ENCODE data around the gene NUDT16L1. TPM values are rescaled to one million over a fixed set of nuclear protein-coding genes. Genes with fewer than 3 reads are reported as not detected.

The NUDT16L1 gene
- total RNA-seq, 6 donors from 2014 or later: 14.9 to 66.0 (median 34.1) TPM

DNA sequence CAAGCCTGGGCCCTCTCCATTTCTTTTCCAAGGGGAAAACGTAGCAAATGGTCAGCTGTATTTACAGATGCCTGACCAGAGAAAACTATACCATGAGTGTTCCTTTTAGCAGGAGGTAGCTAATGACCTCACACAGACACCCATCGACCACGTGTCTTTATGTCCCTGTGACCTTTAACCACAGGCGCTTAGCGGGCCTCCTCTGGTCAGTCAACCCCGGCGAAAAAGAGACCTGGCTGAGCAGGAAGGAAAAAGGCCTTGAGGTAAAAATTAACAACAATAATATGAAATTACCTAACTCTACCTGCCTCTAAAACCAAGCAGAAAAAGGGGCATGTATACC is 9.1 kb downstream of the NUDT16L1 start:
- 84 to 87% methylated on average over 7 of the region's 7 CpGs for WGBS, 2 donors
- Histone ChIP-seq H3K36me3 (peaks cover 8 to 93% (median 58%) of the 10 kb centered on the region in 4 donors), H3K27ac (no peak overlapping the region), H3K4me3 (no peak overlapping the region), H3K27me3 (no peaks in the 10 kb centered on the region), H3K9me3 (no peaks in the 10 kb centered on the region), H3K4me1 (no peaks in the 10 kb centered on the region)
- ATAC-seq (ENCODE audit: low FRiP score in 2 of 2): no peak
- no peak for DNase-seq
- TF ChIP-seq POLR2A (IDR thresholded peaks at IDR 0.05): no peak
- TF ChIP-seq, protein P1, sequence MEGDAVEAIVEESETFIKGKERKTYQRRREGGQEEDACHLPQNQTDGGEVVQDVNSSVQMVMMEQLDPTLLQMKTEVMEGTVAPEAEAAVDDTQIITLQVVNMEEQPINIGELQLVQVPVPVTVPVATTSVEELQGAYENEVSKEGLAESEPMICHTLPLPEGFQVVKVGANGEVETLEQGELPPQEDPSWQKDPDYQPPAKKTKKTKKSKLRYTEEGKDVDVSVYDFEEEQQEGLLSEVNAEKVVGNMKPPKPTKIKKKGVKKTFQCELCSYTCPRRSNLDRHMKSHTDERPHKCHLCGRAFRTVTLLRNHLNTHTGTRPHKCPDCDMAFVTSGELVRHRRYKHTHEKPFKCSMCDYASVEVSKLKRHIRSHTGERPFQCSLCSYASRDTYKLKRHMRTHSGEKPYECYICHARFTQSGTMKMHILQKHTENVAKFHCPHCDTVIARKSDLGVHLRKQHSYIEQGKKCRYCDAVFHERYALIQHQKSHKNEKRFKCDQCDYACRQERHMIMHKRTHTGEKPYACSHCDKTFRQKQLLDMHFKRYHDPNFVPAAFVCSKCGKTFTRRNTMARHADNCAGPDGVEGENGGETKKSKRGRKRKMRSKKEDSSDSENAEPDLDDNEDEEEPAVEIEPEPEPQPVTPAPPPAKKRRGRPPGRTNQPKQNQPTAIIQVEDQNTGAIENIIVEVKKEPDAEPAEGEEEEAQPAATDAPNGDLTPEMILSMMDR (IDR thresholded peaks at IDR 0.05): no peak

GRCh38 chr16:4703906-4704305 is 10.5 kb downstream of the NUDT16L1 start:
- Histone ChIP-seq H3K4me1 (no peaks in the 10 kb centered on the region), H3K27me3 (no peaks in the 10 kb centered on the region), H3K9me3 (no peaks in the 10 kb centered on the region), H3K36me3 (peaks cover 6 to 83% (median 48%) of the 10 kb centered on the region in 4 donors), H3K4me3 (no peak overlapping the region), H3K27ac (no peak overlapping the region)
- 66% methylated on average over 7 of the region's 7 CpGs; no CpG with 5 or more reads in 1 of the 2 donors for WGBS, 2 donors
- ATAC-seq (ENCODE audit: low FRiP score in 2 of 2) (peak in 1 of 2 donors; percentile 15), DNase-seq (no peak)
- TF ChIP-seq, protein P1 (IDR thresholded peaks at IDR 0.05): no peak

GRCh38 chr16:4704491-4704890 is 11.1 kb downstream of the NUDT16L1 start:
- WGBS, 2 donors: 86 to 92% methylated on average over 7 to 8 of the region's 8 CpGs
- ATAC-seq (ENCODE audit: low FRiP score in 2 of 2) (no peak), DNase-seq (no peak)
- H3K4me3 ChIP-seq: no peak overlapping the region
- TF ChIP-seq POLR2AphosphoS5 (IDR thresholded peaks at IDR 0.05) (no peak), POLR2A (IDR thresholded peaks at IDR 0.05) (no peak), EP300 (IDR thresholded peaks at IDR 0.05) (no peak)
- TF ChIP-seq, protein P1 (IDR thresholded peaks at IDR 0.05): no peak
- H3K27me3 ChIP-seq: no peaks in the 10 kb centered on the region
- H3K27ac ChIP-seq: no peak overlapping the region
- peaks cover 0 to 80% (median 44%) of the 10 kb centered on the region in 4 donors for H3K36me3 ChIP-seq
- no peaks in the 10 kb centered on the region for H3K4me1 ChIP-seq
- no peaks in the 10 kb centered on the region for H3K9me3 ChIP-seq

DNA sequence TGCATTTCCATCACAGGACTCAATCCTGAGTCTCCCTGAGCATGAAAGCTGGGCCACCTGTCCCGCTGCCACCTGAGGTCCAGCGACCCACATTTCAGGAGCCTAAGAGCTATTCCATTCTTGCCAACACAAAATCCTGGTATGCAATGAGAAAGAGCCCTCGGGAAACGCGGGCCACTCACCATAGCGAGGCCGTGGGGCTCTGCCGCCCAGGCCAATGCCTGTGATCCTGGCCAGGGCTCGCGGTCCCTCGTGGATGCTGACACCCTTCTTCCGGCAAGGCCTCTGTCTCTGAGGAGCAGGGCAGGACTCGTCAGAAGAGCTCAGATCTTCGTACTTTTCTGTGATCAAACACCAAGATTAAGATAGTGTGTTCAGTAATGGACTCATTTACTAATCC is 11.6 kb downstream of the NUDT16L1 start:
- TF ChIP-seq POLR2A (IDR thresholded peaks at IDR 0.05): no peak
- TF ChIP-seq POLR2AphosphoS5 (IDR thresholded peaks at IDR 0.05): no peak
- no peak for TF ChIP-seq EP300 (IDR thresholded peaks at IDR 0.05)
- TF ChIP-seq, protein P1 (IDR thresholded peaks at IDR 0.05): no peak

GRCh38 chr16:4706871-4707270 is 13.5 kb downstream of the NUDT16L1 start:
- Histone ChIP-seq H3K9me3 (no peaks in the 10 kb centered on the region), H3K4me3 (no peak overlapping the region), H3K27me3 (no peaks in the 10 kb centered on the region), H3K27ac (no peak overlapping the region), H3K4me1 (no peaks in the 10 kb centered on the region), H3K36me3 (peaks cover 0 to 70% (median 38%) of the 10 kb centered on the region in 4 donors)
- TF ChIP-seq, protein P1 (IDR thresholded peaks at IDR 0.05): no peak
- TF ChIP-seq POLR2AphosphoS5 (IDR thresholded peaks at IDR 0.05) (no peak), POLR2A (IDR thresholded peaks at IDR 0.05) (no peak), EP300 (IDR thresholded peaks at IDR 0.05) (no peak)
- ATAC-seq (ENCODE audit: low FRiP score in 2 of 2) (no peak), DNase-seq (no peak)
- 92 to 93% methylated on average over 6 to 7 of the region's 7 CpGs for WGBS, 2 donors

More for the DNA sequence above, 11.6 kb downstream of the NUDT16L1 start:
- peaks cover 0 to 80% (median 45%) of the 10 kb centered on the region in 4 donors for H3K36me3 ChIP-seq
- DNase-seq (no peak), ATAC-seq (ENCODE audit: low FRiP score in 2 of 2) (no peak)
- no peak overlapping the region for H3K4me3 ChIP-seq
- no peaks in the 10 kb centered on the region for H3K9me3 ChIP-seq
- no peaks in the 10 kb centered on the region for H3K27me3 ChIP-seq
- H3K4me1 ChIP-seq: no peaks in the 10 kb centered on the region
- H3K27ac ChIP-seq: no peak overlapping the region
- 93 to 98% methylated on average over 14 of the region's 14 CpGs for WGBS, 2 donors
